ENCODE results near the gene FERMT3. TPM values are rescaled to one million over a fixed set of nuclear protein-coding genes. Genes with fewer than 3 reads are reported as not detected.
A peak's percentile ranks its signal among the peaks of the same experiment; 100 is the strongest.

The FERMT3 gene
- total and polyA plus RNA-seq, 2 of the 13 experiments (the other 11 are each of a cell fraction or from before 2014, with no cell fraction given), result 0.29 TPM; not detected in 1

GRCh38 chr11:64225608-64226506 is 19.3 kb downstream of the FERMT3 start, which contains the start of the genes NUDT22 and TRPT1 (continued):
- TF ChIP-seq HNF1A (IDR thresholded peaks at IDR 0.05; ENCODE audit: low read depth) (no peak), HNF1A (CRISPR knock-in tag; IDR thresholded peaks at IDR 0.05; ENCODE audit: borderline replicate concordance) (no peak), FOXP1 (IDR thresholded peaks at IDR 0.05) (no peak), FOXP1 (CRISPR knock-in tag; IDR thresholded peaks at IDR 0.05) (no peak), MLXIP (CRISPR knock-in tag; IDR thresholded peaks at IDR 0.05; ENCODE audit: borderline replicate concordance) (no peak), TBP (CRISPR knock-in tag; IDR thresholded peaks at IDR 0.05) (no peak), ONECUT2 (CRISPR knock-in tag; IDR thresholded peaks at IDR 0.05) (no peak), PAWR (CRISPR knock-in tag; IDR thresholded peaks at IDR 0.05; ENCODE audit: borderline replicate concordance) (no peak), CSRNP1 (CRISPR knock-in tag; IDR thresholded peaks at IDR 0.05) (peak; percentile 85; the same call in 1 of the 2 replicates), ZNF720 (CRISPR knock-in tag; IDR thresholded peaks at IDR 0.05) (no peak), NFE2L1 (CRISPR knock-in tag; IDR thresholded peaks at IDR 0.05; ENCODE audit: borderline replicate concordance) (no peak), IKZF4 (CRISPR knock-in tag; IDR thresholded peaks at IDR 0.05; ENCODE audit: borderline replicate concordance, low read depth, not compliant biosample characterization) (no peak), ZNF629 (CRISPR knock-in tag; conservative IDR thresholded peaks at IDR 0.05) (no peak), SETDB1 (CRISPR knock-in tag; IDR thresholded peaks at IDR 0.05; ENCODE audit: borderline replicate concordance) (no peak; the same call in 1 of the 2 replicates), KDM1A (CRISPR knock-in tag; IDR thresholded peaks at IDR 0.05) (no peak), ARID5B (CRISPR knock-in tag; IDR thresholded peaks at IDR 0.05) (peak; percentile 17; the same call in 1 of the 2 replicates)
